GM10266 (cell line): ENCODE measurements around the gene AATF.

Experiments used
- DNase-seq: peaks from one replicate; pipeline ENCODE4 v3.0.0; 2012; ENCODE audit errors: extremely low spot score
- CTCF ChIP-seq: IDR thresholded peaks from 2 replicates; pipeline ENCODE4 v1.5.1; 2012; ENCODE audit warnings: mild to moderate bottlenecking, low read depth; ENCODE audit not compliant: control insufficient read depth, insufficient read depth; ENCODE audit errors: missing control alignments

Gene AATF

GRCh38 chr17:36931096-36931696 is 17.6 kb upstream of the AATF start:
- TF ChIP-seq CTCF: no peak
- no peak for DNase-seq

GRCh38 chr17:36931697-36932382 is 16.9 kb upstream of the AATF start:
- no peak for TF ChIP-seq CTCF
- no peak for DNase-seq

GRCh38 chr17:36932383-36932693 is 16.4 kb upstream of the AATF start:
- no peak for TF ChIP-seq CTCF
- DNase-seq: no peak

GRCh38 chr17:36932694-36933511 is 15.9 kb upstream of the AATF start:
- DNase-seq: peak; percentile 48
- no peak for TF ChIP-seq CTCF

GRCh38 chr17:36933512-36934143 is 15.1 kb upstream of the AATF start:
- TF ChIP-seq CTCF: no peak
- DNase-seq: no peak

GRCh38 chr17:36934144-36934691 is 14.5 kb upstream of the AATF start:
- DNase-seq: peak; percentile 35
- TF ChIP-seq CTCF: no peak
